ENCODE measurements around the gene NUMBL.

NUMBL gene

DNA sequence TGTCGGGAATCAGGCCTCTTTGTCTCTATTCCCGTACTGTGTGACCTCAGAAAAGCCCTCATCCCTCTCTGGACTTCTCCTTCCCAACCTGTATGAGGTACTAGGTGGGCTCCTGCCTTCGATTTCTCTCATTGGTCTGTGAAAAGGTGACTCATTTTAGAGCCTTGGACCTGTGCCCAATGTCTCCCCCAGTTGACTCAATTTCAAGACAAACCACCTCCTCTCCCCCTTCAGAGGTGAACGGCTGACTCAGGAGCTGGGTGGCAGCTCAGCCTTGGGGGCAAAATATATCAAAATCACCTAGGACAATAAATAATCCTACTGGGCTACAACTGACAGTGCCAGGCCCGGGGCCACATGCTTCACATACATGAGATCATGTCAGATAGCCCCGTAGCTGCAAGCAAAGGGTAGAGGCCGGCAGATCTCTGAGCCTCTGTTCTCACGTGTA, 25.6 kb upstream of the NUMBL start:
- DNase-seq: peak; percentile 55

DNA sequence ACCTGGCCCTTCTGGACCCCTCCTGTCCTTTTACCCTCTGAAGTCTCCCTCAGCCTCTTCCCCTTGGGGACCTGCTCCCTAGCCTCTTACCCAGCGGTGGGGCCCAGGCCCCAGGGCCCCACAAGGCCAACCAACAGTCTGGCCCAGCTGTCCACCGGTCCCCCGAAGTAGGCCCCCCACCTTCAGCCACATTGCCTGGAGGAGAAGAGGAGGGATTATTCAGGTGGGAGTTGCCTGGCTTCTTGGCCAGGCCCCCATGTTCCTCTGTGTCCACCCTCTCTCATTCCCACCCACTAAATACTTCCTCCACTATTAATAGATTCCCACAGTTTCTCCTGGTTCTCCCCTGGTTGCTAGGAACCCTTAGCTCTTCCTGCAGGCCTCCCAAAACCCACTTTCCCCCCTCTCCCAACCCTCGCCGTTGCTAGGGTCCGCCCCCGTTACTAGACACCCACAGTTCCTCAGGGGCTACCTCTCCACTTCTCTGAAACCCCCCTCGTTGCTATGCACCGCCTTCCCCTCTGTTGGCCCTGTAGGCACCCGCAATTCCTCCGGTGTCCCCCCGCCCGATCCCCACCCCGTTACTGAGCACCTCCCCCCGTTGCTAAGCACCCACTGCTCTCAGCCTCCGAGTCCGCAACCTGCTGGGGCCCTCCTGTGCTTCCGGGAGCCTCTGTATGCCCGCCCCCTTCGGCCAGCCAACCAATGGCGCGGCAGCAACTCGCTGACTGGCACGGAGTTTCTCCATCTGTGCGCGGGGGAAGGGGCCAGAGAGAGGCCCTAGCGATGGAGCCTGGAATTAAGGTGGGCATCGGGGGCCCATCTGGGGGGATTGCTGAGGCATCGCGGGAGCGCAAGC, 24.2 kb upstream of the NUMBL start:
- DNase-seq: peak; percentile 97

GRCh38 chr19:40713939-40714338, 23.5 kb upstream of the NUMBL start:
- DNase-seq: no peak

- DNase-seq: no peak
These were observed 19.4 kb upstream of the NUMBL start for GRCh38 chr19:40709817-40710216.

DNA sequence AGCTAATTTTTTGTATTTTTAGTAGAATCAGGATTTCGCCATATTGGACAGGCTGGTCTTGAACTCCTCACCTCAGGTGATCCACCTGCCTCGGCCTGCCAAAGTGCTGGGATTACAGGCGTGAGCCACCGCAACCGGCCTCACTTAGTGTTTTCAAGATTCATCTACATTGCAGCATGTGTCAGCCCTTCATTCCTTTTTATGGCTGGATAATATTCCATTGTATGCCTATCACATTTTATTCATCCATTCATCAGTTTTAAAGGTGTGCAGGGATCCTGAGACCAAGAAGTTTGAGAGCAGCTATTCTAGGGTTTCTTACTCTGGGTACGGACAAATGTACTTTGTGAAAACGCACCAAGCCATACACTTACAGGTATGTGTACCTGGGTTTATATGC, 17.2 kb upstream of the NUMBL start:
- no peak for DNase-seq

GRCh38 chr19:40705950-40706619, 15.6 kb upstream of the NUMBL start:
- no peak for DNase-seq

- no peak for DNase-seq
These were observed 14.9 kb upstream of the NUMBL start for GRCh38 chr19:40705362-40705651.

- no peak for DNase-seq
These were observed 14.3 kb upstream of the NUMBL start for GRCh38 chr19:40704491-40705361.

GRCh38 chr19:40703029-40703755, 12.7 kb upstream of the NUMBL start:
- DNase-seq: no peak

GRCh38 chr19:40702337-40703012, 12.0 kb upstream of the NUMBL start:
- DNase-seq: peak; percentile 44

GRCh38 chr19:40701758-40702157, 11.3 kb upstream of the NUMBL start:
- DNase-seq: no peak

- DNase-seq: no peak
These were observed 9.6 kb upstream of the NUMBL start for GRCh38 chr19:40700083-40700482.

GRCh38 chr19:40697007-40697406, 6.6 kb upstream of the NUMBL start:
- no peak for DNase-seq

- DNase-seq: no peak
These were observed 5.4 kb upstream of the NUMBL start for GRCh38 chr19:40695881-40696280.

- no peak for DNase-seq
These were observed 3.4 kb upstream of the NUMBL start for GRCh38 chr19:40693896-40694295.

DNA sequence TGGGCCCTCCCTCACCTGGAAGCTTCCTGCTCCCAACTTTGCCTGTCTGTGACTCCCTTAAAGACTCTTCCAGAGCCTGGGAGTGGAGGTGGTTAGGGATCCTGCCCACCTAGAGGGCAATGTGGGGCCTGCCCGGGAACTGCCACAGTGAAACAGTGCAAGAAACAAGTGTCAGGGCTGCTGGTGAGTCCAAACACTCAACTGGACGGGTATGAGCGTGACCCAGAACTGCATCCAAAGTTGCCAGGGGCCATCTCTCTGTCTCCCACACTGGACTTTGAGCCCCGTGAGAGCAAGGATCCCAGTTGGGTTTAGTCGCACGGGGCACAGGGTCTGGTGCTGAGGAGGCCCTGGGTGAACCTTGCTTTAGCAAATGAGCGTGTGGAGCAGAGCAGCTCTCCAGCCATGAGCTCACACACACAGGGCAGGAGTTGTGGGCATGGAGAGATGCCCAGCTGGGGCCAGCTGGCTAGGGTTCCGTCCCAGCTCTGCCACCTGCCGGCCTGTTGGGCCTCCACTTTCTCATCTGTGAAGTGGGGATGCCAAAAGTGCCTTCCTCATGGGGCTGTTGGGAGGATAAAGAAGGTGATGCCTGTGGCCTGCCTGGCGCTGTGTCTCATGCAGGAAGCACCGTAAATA, 2.8 kb upstream of the NUMBL start:
- no peak for DNase-seq

DNA sequence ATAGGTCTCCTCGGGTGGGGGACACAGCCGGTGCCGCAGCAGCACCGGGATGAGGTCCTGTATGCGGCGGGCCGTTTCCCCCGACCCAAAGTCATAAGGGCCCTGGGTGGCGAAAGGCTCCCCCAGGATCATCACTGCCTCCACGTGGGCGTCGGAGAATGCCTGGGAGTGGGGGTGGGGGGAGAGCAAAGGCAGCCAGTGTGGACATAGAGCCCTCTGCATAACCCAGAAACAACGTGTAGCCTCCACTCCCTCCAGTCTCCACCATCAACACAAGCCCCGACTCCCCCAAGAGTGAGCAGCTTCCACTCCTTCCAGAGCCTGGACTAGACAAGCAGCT, 1.7 kb upstream of the NUMBL start:
- DNase-seq: no peak

GRCh38 chr19:40691421-40692211, 1.2 kb upstream of the NUMBL start:
- peak; percentile 69 for DNase-seq

GRCh38 chr19:40690693-40691420, 406 bp upstream of the NUMBL start:
- peak; percentile 96 for DNase-seq

DNA sequence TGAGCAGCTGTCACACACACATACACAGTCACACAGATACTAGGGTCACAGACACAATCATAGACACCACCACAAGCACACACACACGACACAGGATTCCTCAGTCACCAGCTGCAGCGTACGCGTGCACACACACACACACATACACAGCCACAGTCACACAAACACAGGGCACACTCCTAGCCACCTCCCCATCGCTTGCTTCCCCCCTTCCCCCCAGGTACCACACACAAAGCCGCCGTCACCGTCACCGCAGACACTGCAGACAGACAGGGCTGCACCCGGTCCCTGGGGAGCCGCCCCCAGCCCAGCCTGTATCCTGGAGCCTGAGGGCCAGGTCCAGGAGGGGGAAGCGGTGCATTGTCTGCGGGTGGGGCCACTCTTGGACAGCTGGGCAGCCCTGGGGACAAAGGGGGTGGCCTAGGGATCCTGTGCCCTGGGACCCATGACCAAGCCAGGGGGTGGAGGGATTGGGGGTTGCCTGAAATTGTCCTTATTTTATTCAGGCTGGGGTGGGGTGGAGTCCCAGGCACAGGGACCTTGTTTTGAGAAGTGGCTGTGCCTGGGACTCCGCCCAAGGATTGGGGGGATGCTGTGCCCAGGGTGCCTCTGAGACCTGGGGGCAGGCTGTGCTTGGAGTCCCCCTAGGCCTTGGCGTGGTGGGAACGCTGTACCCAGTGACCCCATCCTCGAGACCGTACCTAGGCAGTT, 957 bp downstream of the NUMBL start:
- peak; percentile 42 for DNase-seq

Measured in hematopoietic multipotent progenitor cell treated with erythropoietin and hydrocortisone succinate and interleukin-3 and kit ligand, for 4 days (in vitro differentiated cells).